OCI-LY3 (cell line): ENCODE results near the gene CTNND1.

Source experiments
- H2AFZ ChIP-seq: fragments of 200-600, 300-600 bp; shearing (Covaris generic); 2 replicates; pipeline ENCODE4 v1.6.0; 2014; ENCODE audit warnings: antibody characterized with exemption, low read depth, low read length
- H3K27ac ChIP-seq: fragments of 200-600, 300-600 bp; sonication (generic); 2 replicates; pipeline ENCODE4 v1.5.1; 2014; ENCODE audit warnings: mild to moderate bottlenecking, low read length, moderate library complexity, mixed read lengths
- H3K27me3 ChIP-seq: fragments of 200-600, 300-600 bp; sonication (generic); 2 replicates; pipeline ENCODE4 v1.6.1; 2014; ENCODE audit warnings: low read depth, low read length, mixed read lengths
- H3K36me3 ChIP-seq: fragments of 200-600, 300-600 bp; sonication (generic); replicated peaks from 2 replicates; pipeline ENCODE3; 2014; ENCODE audit warnings: low read depth, low read length, mixed read lengths
- H3K4me1 ChIP-seq: fragments of 300-600, 200-600 bp; sonication (generic); 2 replicates; pipeline ENCODE4 v1.6.1; 2014; ENCODE audit warnings: low read length, mixed read lengths
- H3K4me2 ChIP-seq: fragments of 200-600, 300-600 bp; sonication (generic); 2 replicates; pipeline ENCODE4 v1.6.1; 2014; ENCODE audit warnings: low read length, mixed read lengths
- H3K4me3 ChIP-seq: fragments of 300-600, 200-600 bp; sonication (generic); 2 replicates; pipeline ENCODE4 v1.5.1; 2014; ENCODE audit warnings: antibody characterized with exemption, mild to moderate bottlenecking, low read length, moderate library complexity
- H3K79me2 ChIP-seq: fragments of 300-600, 200-600 bp; shearing (Covaris generic); 2 replicates; pipeline ENCODE4 v1.6.1; 2014; ENCODE audit warnings: mild to moderate bottlenecking, low read length, mixed read lengths
- H3K9ac ChIP-seq: fragments of 300-600, 200-600 bp; shearing (Covaris generic); 2 replicates; pipeline ENCODE4 v1.6.0; 2014; ENCODE audit warnings: mild to moderate bottlenecking, low read length, moderate library complexity
- H3K9me3 ChIP-seq: fragments of 200-600, 300-600 bp; shearing (Covaris generic); 2 replicates; pipeline ENCODE4 v1.6.1; 2014; ENCODE audit warnings: low read length, mixed read lengths; ENCODE audit not compliant: insufficient read depth
- H4K20me1 ChIP-seq: fragments of 200-600, 300-600 bp; sonication (generic); 2 replicates; pipeline ENCODE4 v1.6.1; 2016; ENCODE audit warnings: low read length, mixed read lengths; ENCODE audit not compliant: insufficient read depth
- CTCF ChIP-seq: fragments of 200-600, 300-600 bp; sonication (generic); IDR thresholded peaks from 2 replicates; pipeline ENCODE4 v1.5.1; 2014; ENCODE audit warnings: antibody characterized with exemption, low read length, low read depth
- EZH2phosphoT487 ChIP-seq: fragments of 200-600 bp; shearing (Covaris generic); IDR thresholded peaks from 2 replicates; pipeline ENCODE4 v1.6.1; 2018; ENCODE audit warnings: antibody characterized with exemption, mixed run types, low read depth

The CTNND1 gene

GRCh38 chr11:57752954-57753353 lies 8.6 kb upstream of the CTNND1 start:
- no peak overlapping the region for H3K9ac ChIP-seq
- H3K4me2 ChIP-seq, result no peak overlapping the region
- no peak overlapping the region for H2AFZ ChIP-seq
- H3K4me3 ChIP-seq, result no peak overlapping the region
- no peaks in the 10 kb centered on the region for H3K36me3 ChIP-seq
- TF ChIP-seq EZH2phosphoT487, result no peak
- TF ChIP-seq CTCF, result no peak
- no peaks in the 10 kb centered on the region for H3K4me1 ChIP-seq
- no peaks in the 10 kb centered on the region for H4K20me1 ChIP-seq
- no peaks in the 10 kb centered on the region for H3K9me3 ChIP-seq
- no peaks in the 10 kb centered on the region for H3K27me3 ChIP-seq
- no peaks in the 10 kb centered on the region for H3K79me2 ChIP-seq
- no peak overlapping the region for H3K27ac ChIP-seq

GRCh38 chr11:57758174-57758573 lies 3.4 kb upstream of the CTNND1 start:
- Histone ChIP-seq H3K27ac (no peak overlapping the region), H3K79me2 (no peaks in the 10 kb centered on the region), H3K9me3 (no peaks in the 10 kb centered on the region), H4K20me1 (no peaks in the 10 kb centered on the region), H3K4me1 (no peaks in the 10 kb centered on the region), H3K4me3 (no peak overlapping the region), H3K36me3 (no peaks in the 10 kb centered on the region), H3K4me2 (no peak overlapping the region), H3K27me3 (no peaks in the 10 kb centered on the region), H3K9ac (no peak overlapping the region), H2AFZ (no peak overlapping the region)
- TF ChIP-seq EZH2phosphoT487 (no peak), CTCF (no peak)

- Histone ChIP-seq H3K27ac (no peak overlapping the region), H3K9me3 (no peaks in the 10 kb centered on the region), H4K20me1 (no peaks in the 10 kb centered on the region), H3K27me3 (no peaks in the 10 kb centered on the region), H3K4me2 (no peak overlapping the region), H3K4me1 (no peaks in the 10 kb centered on the region), H3K9ac (no peak overlapping the region), H2AFZ (no peak overlapping the region), H3K4me3 (no peak overlapping the region), H3K36me3 (no peaks in the 10 kb centered on the region), H3K79me2 (no peaks in the 10 kb centered on the region)
- no peak for TF ChIP-seq EZH2phosphoT487
Observed at GRCh38 chr11:57762235-57762861, 746 bp downstream of the CTNND1 start.

GRCh38 chr11:57763568-57763967 lies 2.0 kb downstream of the CTNND1 start:
- Histone ChIP-seq H3K36me3 (no peaks in the 10 kb centered on the region), H4K20me1 (no peaks in the 10 kb centered on the region), H3K9ac (no peak overlapping the region), H3K27me3 (no peaks in the 10 kb centered on the region), H3K4me3 (no peak overlapping the region), H3K27ac (no peak overlapping the region), H3K4me2 (no peak overlapping the region), H3K4me1 (no peaks in the 10 kb centered on the region), H3K9me3 (no peaks in the 10 kb centered on the region), H3K79me2 (no peaks in the 10 kb centered on the region), H2AFZ (no peak overlapping the region)
- TF ChIP-seq EZH2phosphoT487, result no peak
- no peak for TF ChIP-seq CTCF
